GM19025 (cell line): ENCODE data around the gene SLC66A2.
"Not testable (repeated sequence)": the region's sequence is repeated elsewhere in the genome, so short reads cannot be mapped to it uniquely, and the experiment has no call there.

ENCODE experiments used
- ATAC-seq: cut with Tn5 transposase; IDR thresholded peaks from one replicate; pipeline ENCODE4 v1.9.1; 2021; ENCODE audit warnings: mild to moderate bottlenecking, low read depth, moderate library complexity; ENCODE audit not compliant: unreplicated experiment

Gene SLC66A2

GRCh38 chr18:79971211-79971952 is 19.9 kb upstream of the SLC66A2 start:
- ATAC-seq = no peak

- no peak for ATAC-seq
These were observed 19.1 kb upstream of the SLC66A2 start for GRCh38 chr18:79970419-79971133.

- ATAC-seq = no peak
These were observed 13.9 kb upstream of the SLC66A2 start for GRCh38 chr18:79965119-79965902.

DNA sequence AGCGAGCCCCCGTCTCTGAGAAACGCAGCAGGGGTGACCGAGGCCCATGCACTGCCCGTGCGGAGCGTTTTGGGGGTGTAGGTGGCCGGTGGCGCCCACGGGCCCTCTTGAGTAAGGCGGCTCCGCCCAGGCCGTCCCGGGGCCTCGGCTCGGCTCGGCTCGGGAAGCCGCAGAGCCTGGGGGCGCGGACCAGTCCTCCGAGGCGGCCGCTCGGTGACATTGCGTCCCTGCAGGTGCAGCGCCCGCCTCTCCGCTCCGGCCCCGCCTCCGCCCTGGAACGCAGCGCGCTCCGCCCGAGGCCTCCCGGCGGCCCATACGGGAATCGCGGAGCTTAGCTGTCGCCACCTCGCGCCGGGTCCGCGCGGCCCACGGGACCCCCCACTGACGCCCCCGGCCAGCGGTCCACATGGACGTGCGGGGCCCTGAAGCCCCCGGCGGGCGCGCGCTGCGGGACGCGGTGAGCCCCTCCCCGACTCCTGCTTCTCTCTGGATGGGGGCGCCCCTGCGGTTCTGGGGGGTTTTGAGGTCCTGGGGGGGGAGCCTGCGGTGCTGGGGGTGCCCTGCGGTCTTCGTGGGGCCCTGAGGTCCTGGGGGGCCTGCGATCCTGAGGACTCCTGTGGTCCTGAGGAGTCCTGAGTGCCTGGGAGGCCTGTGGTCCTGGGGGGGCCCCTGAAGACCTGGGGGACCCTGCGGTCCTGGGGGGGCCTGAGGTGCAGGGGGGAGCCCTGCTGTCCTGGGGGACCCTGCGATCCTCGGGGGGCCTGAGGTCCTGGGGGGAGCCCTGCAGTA is 13.1 kb upstream of the SLC66A2 start, which contains the start of gene HSBP1L1:
Gene HSBP1L1 (plus strand): TSS at position 314 of the 789 bp plus-strand sequence. CDS start 93 bp downstream, at position 407.
- peak; percentile 41 for ATAC-seq

DNA sequence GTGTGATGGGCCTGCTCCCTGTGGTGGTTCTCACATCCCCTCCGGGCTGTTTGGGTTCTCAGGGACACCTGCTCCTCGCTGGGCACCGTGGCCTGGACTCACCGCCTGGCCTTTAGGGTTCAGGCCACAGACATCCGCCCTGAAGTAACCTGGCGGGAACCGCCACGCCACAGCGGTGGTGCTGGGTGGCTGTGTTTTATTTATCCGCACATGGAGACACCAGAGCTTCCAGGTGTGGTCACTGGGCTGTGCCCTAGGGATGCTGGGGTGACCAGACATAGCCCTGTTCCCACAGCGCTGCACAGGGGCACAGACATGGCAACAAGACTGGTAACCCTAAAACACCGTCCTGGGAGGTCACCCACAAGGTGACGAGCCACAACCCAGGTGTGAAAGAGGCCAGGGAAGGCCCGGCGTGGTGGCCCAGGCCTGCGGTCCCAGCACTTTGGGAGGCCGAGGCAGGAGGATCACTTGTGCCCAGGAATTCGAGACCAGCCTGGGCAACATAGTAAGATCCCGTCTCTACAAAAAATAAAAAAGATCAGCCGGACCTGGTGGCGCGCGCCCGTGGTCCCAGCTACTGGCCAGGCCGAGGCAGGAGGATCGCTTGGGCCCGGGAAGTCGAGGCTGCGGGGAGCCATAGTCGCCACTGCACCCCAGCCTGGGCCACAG is 12.3 kb upstream of the SLC66A2 start:
- ATAC-seq = no peak

DNA sequence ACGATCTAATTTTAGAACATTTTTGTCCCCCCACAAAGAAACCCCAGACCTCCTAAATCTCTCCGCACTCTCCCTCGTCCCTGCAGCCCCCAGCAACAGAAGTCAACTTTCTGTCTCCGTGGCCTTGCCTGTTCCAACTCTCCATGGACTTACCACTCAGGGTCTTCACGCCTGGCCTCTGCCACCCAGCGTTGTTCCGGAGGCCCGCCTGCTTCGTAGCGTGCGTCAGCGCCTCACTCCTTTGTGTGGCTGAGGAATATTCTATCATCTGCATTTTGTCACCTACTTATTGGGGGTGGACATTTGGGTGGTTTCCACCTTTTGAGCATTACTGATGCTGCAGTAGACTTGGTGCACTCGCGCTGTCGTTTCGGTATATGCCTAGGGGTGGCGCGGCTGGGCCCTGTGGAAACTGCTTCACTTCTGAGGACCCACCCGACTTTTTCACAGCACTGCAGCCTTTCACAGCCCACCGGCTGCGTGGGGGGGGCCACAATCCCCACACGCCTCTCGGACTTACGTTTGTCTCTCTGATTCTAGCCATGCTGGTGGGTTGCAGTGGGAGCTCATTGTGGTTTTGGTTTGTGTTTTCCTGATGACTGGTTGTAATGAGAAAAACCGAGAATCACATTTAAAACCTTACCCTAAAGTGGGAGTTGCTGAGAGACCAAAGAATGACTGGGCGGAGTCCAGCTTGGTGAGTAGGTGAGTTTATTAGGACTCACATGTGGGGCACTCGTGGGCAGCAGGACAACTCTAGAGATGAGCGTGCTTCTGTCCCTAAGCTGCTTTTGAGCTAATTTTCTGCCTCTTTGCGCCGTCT is 11.6 kb upstream of the SLC66A2 start:
- peak; percentile 67 for ATAC-seq

DNA sequence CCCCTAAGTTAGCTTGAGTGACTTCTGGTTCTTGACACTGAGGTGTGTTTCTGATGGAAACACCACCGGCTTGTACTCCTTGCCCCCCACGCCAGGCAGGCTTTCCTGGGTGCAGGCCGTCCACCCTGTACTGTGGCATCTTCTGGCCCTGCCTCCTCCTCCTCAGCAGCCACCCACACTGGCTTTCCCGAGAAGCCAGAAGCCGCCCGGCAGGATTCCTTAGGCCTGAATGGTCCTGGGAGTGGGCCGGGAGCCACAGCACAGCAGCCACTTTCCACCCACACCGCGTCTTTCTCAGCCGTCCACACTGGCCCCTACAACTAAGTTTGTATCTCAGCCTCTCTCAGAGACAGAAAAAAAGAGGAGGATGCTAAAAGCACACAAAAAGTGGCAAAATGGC is 10.9 kb upstream of the SLC66A2 start:
- ATAC-seq = no peak

GRCh38 chr18:79961527-79962291 is 10.3 kb upstream of the SLC66A2 start:
- ATAC-seq = no peak

GRCh38 chr18:79960921-79961526 is 9.6 kb upstream of the SLC66A2 start:
- ATAC-seq = no peak

DNA sequence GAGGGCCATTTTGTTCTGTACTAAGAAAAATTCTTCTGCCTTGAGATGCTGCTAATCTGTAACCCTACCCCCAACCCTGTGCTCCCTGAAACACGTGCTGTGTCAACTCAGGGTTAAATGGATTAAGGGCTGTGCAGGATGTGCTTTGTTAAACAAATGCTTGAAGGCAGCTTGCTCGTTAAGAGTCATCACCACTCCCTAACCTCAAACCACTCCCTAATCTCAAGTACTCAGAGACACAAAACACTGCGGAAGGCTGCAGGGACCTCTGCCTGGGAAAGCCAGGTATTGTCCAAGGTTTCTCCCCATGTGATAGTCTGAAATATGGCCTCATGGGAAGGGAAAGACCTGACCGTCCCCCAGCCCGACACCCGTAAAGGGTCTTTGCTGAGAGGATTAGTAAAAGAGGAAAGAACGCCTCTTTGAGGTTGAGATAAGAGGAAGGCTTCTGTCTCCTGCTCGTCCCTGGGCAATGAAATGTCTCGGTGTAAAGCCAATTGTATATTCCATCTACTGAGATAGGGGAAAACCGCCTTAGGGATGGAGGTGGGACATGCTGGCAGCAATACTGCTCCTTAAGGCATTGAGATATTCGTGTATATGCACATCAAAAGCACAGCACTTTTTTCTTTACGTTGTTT is 8.8 kb upstream of the SLC66A2 start:
- not testable (repeated sequence) for ATAC-seq

DNA sequence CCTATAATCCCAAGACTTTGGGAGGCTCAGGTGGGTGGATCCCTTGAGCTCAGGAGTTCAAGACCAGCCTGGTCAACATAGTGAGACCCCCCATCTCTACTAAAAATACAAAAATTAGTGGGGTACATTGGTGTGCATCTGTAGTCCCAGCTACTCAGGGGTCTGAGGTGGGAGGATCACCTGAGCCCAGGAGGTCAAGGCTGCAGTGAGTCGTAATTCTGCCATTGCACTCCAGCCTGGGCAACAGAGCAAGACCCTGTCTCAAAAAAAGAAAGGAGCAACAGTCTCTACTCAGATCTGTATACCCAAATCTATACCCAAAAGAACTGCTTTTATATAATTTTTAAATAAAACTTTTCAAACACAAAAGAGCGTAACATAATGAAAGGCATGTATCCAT is 7.5 kb upstream of the SLC66A2 start:
- no peak for ATAC-seq

DNA sequence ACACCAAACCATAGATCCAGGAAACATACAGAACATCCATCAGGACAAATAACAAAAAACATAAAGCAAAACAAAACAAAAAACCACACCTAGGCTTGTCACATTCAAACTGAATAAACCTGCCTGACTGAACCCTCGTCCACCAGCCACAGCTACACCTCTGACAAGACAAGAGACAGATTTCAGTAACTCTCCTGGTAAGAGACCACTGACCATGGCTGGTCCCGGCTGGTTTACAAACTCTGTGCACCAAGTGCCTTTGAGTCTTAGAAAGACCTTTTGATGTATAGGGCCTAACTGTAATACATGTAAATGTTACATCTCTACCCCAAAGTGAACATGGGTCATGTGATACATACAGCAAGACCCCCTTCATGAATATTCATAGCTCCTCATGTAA is 4.8 kb upstream of the SLC66A2 start:
- ATAC-seq = no peak

- ATAC-seq = no peak
These were observed 4.0 kb upstream of the SLC66A2 start for GRCh38 chr18:79955302-79956075.

DNA sequence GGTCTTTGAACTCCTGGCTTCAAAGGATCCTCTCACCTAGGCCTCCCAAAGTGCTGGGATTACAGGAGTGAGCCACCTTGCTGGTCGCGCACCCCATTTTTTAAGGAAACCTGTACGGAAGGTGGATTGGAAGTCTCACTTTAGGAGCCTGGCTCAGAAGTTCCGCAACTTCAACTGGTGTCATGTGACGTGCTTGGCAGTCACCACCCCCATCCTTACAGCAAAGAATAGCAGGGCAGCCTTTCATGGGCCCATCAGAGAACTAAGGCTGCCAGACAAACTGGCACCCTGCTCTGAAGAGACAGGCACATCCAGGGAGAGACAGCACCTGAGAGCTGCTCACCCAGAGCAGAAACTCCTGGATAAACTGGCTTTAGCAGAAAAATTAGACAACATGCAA is 3.3 kb upstream of the SLC66A2 start:
- ATAC-seq = no peak

DNA sequence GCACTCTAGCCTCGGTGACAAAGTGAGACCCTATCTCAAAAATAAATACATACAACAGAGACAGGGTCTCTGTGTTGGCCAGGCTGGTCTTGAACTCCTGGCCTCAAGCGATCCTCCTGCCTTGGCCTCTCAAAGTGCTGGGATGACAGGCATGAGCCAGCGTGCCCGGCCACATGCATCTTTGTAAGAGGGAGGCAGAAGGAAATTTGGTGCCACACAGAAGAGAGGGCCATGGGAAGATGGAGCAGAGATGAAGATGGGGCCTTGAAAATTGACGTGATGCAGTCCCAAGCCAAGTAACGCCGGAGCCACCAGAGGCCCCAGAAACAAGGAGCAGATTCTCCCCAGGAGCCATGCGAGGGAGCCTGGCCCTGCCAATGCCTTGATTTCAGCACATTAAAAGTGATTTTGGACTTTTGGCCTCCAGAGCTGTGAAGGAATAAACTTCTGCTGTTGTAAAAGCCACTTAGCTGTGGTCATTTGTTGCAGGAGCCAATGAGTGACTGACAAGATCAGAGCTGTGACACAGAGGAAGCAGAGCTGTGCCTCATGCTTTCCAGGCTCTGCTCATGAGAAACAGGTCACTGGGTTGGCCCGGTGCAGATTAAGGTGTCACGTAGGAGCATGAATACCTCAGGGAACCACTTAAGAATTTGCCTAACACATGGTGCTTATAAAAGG is 2.7 kb upstream of the SLC66A2 start:
- ATAC-seq = no peak

GRCh38 chr18:79952996-79953559 is 1.6 kb upstream of the SLC66A2 start:
- no peak for ATAC-seq
